HepG2 (cell line): ENCODE measurements around the gene CTNND2. TPM values are rescaled to one million over a fixed set of nuclear protein-coding genes. Genes with fewer than 3 reads are reported as not detected.
A peak's percentile ranks its signal among the peaks of the same experiment; 100 is the strongest.

ENCODE experiments used
- ATAC-seq: fragments of 200-7000 bp; cut with Tn5 transposase; 3 replicates; pipeline ENCODE4 v1.9.1; 2020; ENCODE audit warnings: mild to moderate bottlenecking, moderate library complexity
- BruUV-seq: library from RNA; stranded (reverse); fragments of 400-500 nt; replicated peaks from 2 replicates; lab custom pipeline; 2021; lab: Mats Ljungman, UMichigan
- CTCF ChIA-PET: fragments of 300-600 bp; formaldehyde crosslinking; extraction: SDS; loops from one replicate; lab custom pipeline; 2021; ENCODE audit warnings: low total read pairs, inconsistent platforms, low intra/inter-chr PET ratio; lab: Yijun Ruan, JAX
- POLR2A ChIA-PET: fragments of 350-600 bp; sonication (Branson Sonifier 250); formaldehyde crosslinking; loops from one replicate; lab custom pipeline; 2020; ENCODE audit warnings: antibody characterized with exemption, inconsistent platforms; lab: Yijun Ruan, JAX
- DNase-seq: peaks from one replicate; pipeline ENCODE4 v3.0.0-alpha.2; 2015; ENCODE audit warnings: low spot score
- FAIRE-seq: peaks from 3 replicates; lab custom pipeline; 2011; peaks lifted over from hg19 to GRCh38; lab: Jason Lieb, UNC
- H2AFZ ChIP-seq: one replicate; pipeline ENCODE4 v1.6.1; 2011; ENCODE audit warnings: low read length, inconsistent platforms
- H3K27ac ChIP-seq: fragments of 300-600 bp; 3 replicates; pipeline ENCODE4 v1.8.0; 2011; ENCODE audit warnings: mixed run types, mild to moderate bottlenecking, mixed read lengths, low read length, inconsistent platforms; ENCODE audit not compliant: insufficient read depth; ENCODE audit errors: extremely low read length
- H3K27me3 ChIP-seq, 2 experiments: fragments of 200-600 bp in 1 of 2; 2 replicates in 1 of 2; 3 replicates in 1 of 2; pipeline versions ENCODE4 v1.6.0 to v1.8.0; 2011; ENCODE audit warnings: low read length in 2 of 2, mild to moderate bottlenecking in 2 of 2, moderate library complexity in 2 of 2, inconsistent platforms in 1 of 2; ENCODE audit not compliant: insufficient read depth in 2 of 2, control insufficient read depth in 1 of 2
- H3K36me3 ChIP-seq, 2 experiments: fragments of 200-600 bp in 1 of 2; replicated peaks in 1 of 2; 2 replicates in 1 of 2; 3 replicates in 1 of 2; pipeline versions ENCODE4 v1.5.1 to v1.8.0; 2011; ENCODE audit warnings: low read length in 2 of 2, inconsistent platforms in 1 of 2; ENCODE audit not compliant: insufficient read depth in 2 of 2, control insufficient read depth in 1 of 2
- H3K4me1 ChIP-seq: 2 replicates; pipeline ENCODE4 v1.5.1; 2012; ENCODE audit warnings: low read length, inconsistent platforms; ENCODE audit not compliant: insufficient read depth
- H3K4me2 ChIP-seq: 2 replicates; pipeline ENCODE4 v1.6.0; 2011; ENCODE audit warnings: low read depth, low read length, inconsistent platforms
- H3K4me3 ChIP-seq, 3 experiments: fragments of 200-600 bp in 1 of 3; sonication (generic), shearing (Covaris generic) in 1 of 3; replicated peaks in 1 of 3; 2 replicates each; pipeline ENCODE4 v1.5.1; 2011 to 2016; ENCODE audit warnings: low read length in 3 of 3, inconsistent platforms in 2 of 3, low read depth in 2 of 3, mild to moderate bottlenecking in 2 of 3, control low read depth in 1 of 3, mixed read lengths in 1 of 3; ENCODE audit not compliant: insufficient read depth in 1 of 3
- H3K79me2 ChIP-seq: one replicate; pipeline ENCODE4 v1.6.1; 2011; ENCODE audit warnings: low read length, inconsistent platforms; ENCODE audit not compliant: insufficient read depth
- H3K9ac ChIP-seq: 2 replicates; pipeline ENCODE4 v1.6.0; 2011; ENCODE audit warnings: mild to moderate bottlenecking, low read depth, low read length, inconsistent platforms; ENCODE audit not compliant: insufficient read depth
- H3K9me3 ChIP-seq: 2 replicates; pipeline ENCODE4 v1.5.1; 2012; ENCODE audit warnings: mild to moderate bottlenecking, low read length
- H4K20me1 ChIP-seq: 2 replicates; pipeline ENCODE4 v1.6.0; 2011; ENCODE audit warnings: inconsistent platforms, mild to moderate bottlenecking, low read length, moderate library complexity; ENCODE audit not compliant: insufficient read depth
- CTCF ChIP-seq: sonication (generic); formaldehyde crosslinking; IDR thresholded peaks from 2 replicates; pipeline ENCODE4 v1.5.0; 2020; ENCODE audit warnings: mild to moderate bottlenecking, missing genetic modification reagents, moderate library complexity
- EEA1 ChIP-seq: sonication (generic); formaldehyde crosslinking; IDR thresholded peaks from 2 replicates; pipeline ENCODE4 v1.5.1; 2020; ENCODE audit warnings: mild to moderate bottlenecking, missing genetic modification reagents, borderline replicate concordance
- RAD21 ChIP-seq: fragments of 450-650 bp; formaldehyde crosslinking; IDR thresholded peaks from 2 replicates; pipeline ENCODE4 v1.5.0; 2020; ENCODE audit warnings: mild to moderate bottlenecking
- SMARCC2 ChIP-seq: fragments of 450-650 bp; IDR thresholded peaks from 2 replicates; pipeline ENCODE4 v1.6.1; 2017; ENCODE audit warnings: antibody characterized with exemption, mild to moderate bottlenecking
- SMC3 ChIP-seq: IDR thresholded peaks from 2 replicates; pipeline ENCODE4 v1.6.1; 2011; ENCODE audit warnings: low read length, improper control_type of control experiment
- STAG1 ChIP-seq: sonication (generic); formaldehyde crosslinking; IDR thresholded peaks from 2 replicates; pipeline ENCODE4 v1.4.0; 2020; ENCODE audit warnings: missing genetic modification reagents
- WGBS: methylation state at CpG from one replicate; pipeline ENCODE4 v1.1.6; 2017; ENCODE audit warnings: low lambda C conversion rate; 5-methylcytosine and 5-hydroxymethylcytosine counted together
- in situ Hi-C: cut with HindIII; loops from 2 replicates; pipeline ENCODE4 v1.10.0; 2017; ENCODE audit warnings: low pct_unique_long_range_greater_than_20kb; ENCODE audit not compliant: extremely low pct_ligation_motif_present
- intact Hi-C: fragments of 100-400 bp; cut with micrococcal nuclease; formaldehyde crosslinking; loops from one replicate; pipeline ENCODE4 v1.10.0; 2022; ENCODE audit not compliant: unreplicated experiment
- polyA plus RNA-seq, 8 experiments: library from polyadenylated mRNA; depleted of rRNA in 3 of 8; stranded (reverse) in 7 of 8; unstranded in 1 of 8; fragments of >200 nt; fragmentation: Illumina TruSeq in 4 of 8; extraction: Trizol in 4 of 8; gene quantifications; 2 replicates each; pipeline versions ENCODE4 v1.2.1 to v1.2.3, GENCODE V29; 2011 to 2016; ENCODE audit warnings: low read depth in 4 of 8, missing spikeins in 1 of 8, mixed read lengths in 1 of 8; ENCODE audit not compliant: insufficient read depth in 1 of 8
- total RNA-seq, 5 experiments: library from RNA; depleted of rRNA; stranded (reverse); fragments of >200 nt; fragmentation: Illumina TruSeq; extraction: Trizol; gene quantifications; 2 replicates each; pipeline ENCODE4 v1.2.3, GENCODE V29; 2016; ENCODE audit warnings: low read depth in 1 of 5

CTNND2 gene
- total and polyA plus RNA-seq, 2 of the 13 experiments (the other 11 are each of a cell fraction or from before 2014, with no cell fraction given), result not detected

GRCh38 chr5:11619339-11620024 is 284.8 kb downstream of the CTNND2 start:
- Histone ChIP-seq H3K4me2 (no peak overlapping the region), H3K9me3 (no peaks in the 10 kb centered on the region)
- ATAC-seq (peak; percentile 90), FAIRE-seq (no peak), DNase-seq (peak; percentile 61)
- in situ Hi-C loops, result loop anchor here (5.0 to 25.0 kb wide), 2 partner anchors 232 to 352 kb away; no protein-coding TSS in a partner anchor
- CTCF ChIA-PET, result interaction anchor here (0.8 to 1.9 kb wide), 2 partner anchors 330 to 352 kb away, joined by 3 to 12 read pairs; no protein-coding TSS in a partner anchor
- peak; percentile 71 for TF ChIP-seq CTCF (CRISPR knock-in tag)
- TF ChIP-seq STAG1 (CRISPR knock-in tag), result peak; percentile 86
- no peak for TF ChIP-seq EEA1 (CRISPR knock-in tag)
- TF ChIP-seq SMC3, result peak; percentile 62
- peak; percentile 52; the same call in 1 of the 2 replicates for TF ChIP-seq RAD21 (CRISPR knock-in tag)
- no peak for TF ChIP-seq SMARCC2
- TF ChIP-seq, all 625 proteins: peak for 4
- Histone ChIP-seq H3K36me3 (no peaks in the 10 kb centered on the region), H2AFZ (no peak overlapping the region), H3K27ac (no peak overlapping the region), H4K20me1 (no peaks in the 10 kb centered on the region; the same call in 1 of the 2 replicates), H3K4me3 (no peak overlapping the region), H3K9ac (no peak overlapping the region), H3K79me2 (no peaks in the 10 kb centered on the region), H3K4me1 (peaks cover 7% of the 10 kb centered on the region), H3K27me3 (no peaks in the 10 kb centered on the region; a peak in 1 of 5 replicates)
- POLR2A ChIA-PET, result no interaction called here
- 0% methylated on average over 1 of the region's 1 CpG for WGBS
- no TSS peak for BruUV-seq
- intact Hi-C loops, result loop anchor here (1.0 to 10.0 kb wide), 4 partner anchors 112 to 631 kb away; no protein-coding TSS in a partner anchor
